OCI-LY7 (cell line): ENCODE results near the gene AMBP. TPM values are rescaled to one million over a fixed set of nuclear protein-coding genes. Genes with fewer than 3 reads are reported as not detected.

ENCODE experiments used
- BruUV-seq: library from RNA; stranded (reverse); fragments of 400-500 nt; replicated peaks from 2 replicates; lab custom pipeline; 2021; lab: Mats Ljungman, UMichigan
- CTCF ChIA-PET: fragments of 300-600 bp; sonication (Branson Sonifier 250); formaldehyde crosslinking; loops from one replicate; lab custom pipeline; 2022; ENCODE audit warnings: antibody characterized with exemption; ENCODE audit not compliant: unreplicated experiment; lab: Charles Lee
- POLR2A ChIA-PET: fragments of 300-600 bp; sonication (Branson Sonifier 250); formaldehyde crosslinking; loops from one replicate; lab custom pipeline; 2022; ENCODE audit warnings: antibody characterized with exemption; lab: Charles Lee
- DNase-seq: peaks from one replicate; pipeline ENCODE4 v3.0.0-alpha.2; 2015; ENCODE audit warnings: low spot score
- H2AFZ ChIP-seq: fragments of 200-600 bp; sonication (generic), shearing (Covaris generic); 2 replicates; pipeline ENCODE4 v1.6.1; 2014; ENCODE audit warnings: mild to moderate bottlenecking, antibody characterized with exemption, low read length, moderate library complexity
- H3K27ac ChIP-seq: fragments of 200-600 bp; sonication (generic); 2 replicates; pipeline ENCODE4 v1.5.1; 2014; ENCODE audit warnings: mixed run types, low read depth, mild to moderate bottlenecking, moderate library complexity, low read length, inconsistent platforms; ENCODE audit not compliant: poor library complexity, severe bottlenecking
- H3K36me3 ChIP-seq: fragments of 200-600 bp; sonication (generic); 2 replicates; pipeline ENCODE4 v1.6.1; 2014; ENCODE audit warnings: mild to moderate bottlenecking, antibody characterized with exemption, low read length, moderate library complexity, mixed read lengths; ENCODE audit not compliant: insufficient read depth
- H3K4me1 ChIP-seq: fragments of 200-600 bp; sonication (generic); 2 replicates; pipeline ENCODE4 v1.5.1; 2014; ENCODE audit warnings: mild to moderate bottlenecking, low read length; ENCODE audit not compliant: insufficient read depth, poor library complexity, severe bottlenecking
- H3K4me2 ChIP-seq: fragments of 200-600 bp; sonication (generic); 2 replicates; pipeline ENCODE4 v1.6.1; 2014; ENCODE audit warnings: mild to moderate bottlenecking, low read length
- H3K4me3 ChIP-seq: fragments of 200-600 bp; sonication (generic); 2 replicates; pipeline ENCODE4 v1.5.1; 2014; ENCODE audit warnings: mild to moderate bottlenecking, low read depth, low read length; ENCODE audit not compliant: poor library complexity, severe bottlenecking
- H3K79me2 ChIP-seq: fragments of 200-600 bp; sonication (generic); 2 replicates; pipeline ENCODE4 v1.6.1; 2016; ENCODE audit warnings: low read depth, mild to moderate bottlenecking, low read length, moderate library complexity, mixed read lengths; ENCODE audit not compliant: insufficient read depth
- H3K9me2 ChIP-seq: fragments of 200-600 bp; sonication (generic); 2 replicates; pipeline ENCODE4 v1.6.1; 2016; ENCODE audit warnings: mild to moderate bottlenecking, low read length, mixed read lengths; ENCODE audit not compliant: insufficient read depth
- H3K9me3 ChIP-seq: fragments of 200-600 bp; sonication (generic); 2 replicates; pipeline ENCODE4 v1.6.1; 2014; ENCODE audit warnings: mild to moderate bottlenecking, mixed run types, low read length, mixed read lengths
- H4K20me1 ChIP-seq: fragments of 200-600 bp; sonication (generic); 2 replicates; pipeline ENCODE4 v1.6.1; 2014; ENCODE audit warnings: mild to moderate bottlenecking, antibody characterized with exemption, low read length, moderate library complexity, mixed read lengths; ENCODE audit not compliant: insufficient read depth
- EZH2phosphoT487 ChIP-seq: fragments of 200-600 bp; sonication (generic); IDR thresholded peaks from 2 replicates; pipeline ENCODE4 v1.6.1; 2018; ENCODE audit warnings: low read depth, borderline replicate concordance, mild to moderate bottlenecking, mixed run types, antibody characterized with exemption, low read length, moderate library complexity, mixed read lengths
- intact Hi-C: fragments of 100-400 bp; cut with micrococcal nuclease; formaldehyde crosslinking; loops from one replicate; pipeline ENCODE4 v1.10.0; 2022; ENCODE audit not compliant: unreplicated experiment
- total RNA-seq, 2 experiments: library from RNA; depleted of rRNA in 1 of 2; stranded (reverse); fragments of >200 nt in 1 of 2; shearing (Covaris generic) in 1 of 2; gene quantifications; 2 replicates each; pipeline ENCODE4 v1.2.3, GENCODE V29; 2014 to 2022
- TF ChIP-seq, protein P1 (sequence below): fragments of 200-600 bp; sonication (generic); conservative IDR thresholded peaks from 2 replicates; pipeline ENCODE4 v1.5.1; 2014; ENCODE audit warnings: mild to moderate bottlenecking, antibody characterized with exemption, low read length, moderate library complexity, mixed read lengths

Gene AMBP
- total RNA-seq, 2 experiments from 2014 or later: not detected

DNA sequence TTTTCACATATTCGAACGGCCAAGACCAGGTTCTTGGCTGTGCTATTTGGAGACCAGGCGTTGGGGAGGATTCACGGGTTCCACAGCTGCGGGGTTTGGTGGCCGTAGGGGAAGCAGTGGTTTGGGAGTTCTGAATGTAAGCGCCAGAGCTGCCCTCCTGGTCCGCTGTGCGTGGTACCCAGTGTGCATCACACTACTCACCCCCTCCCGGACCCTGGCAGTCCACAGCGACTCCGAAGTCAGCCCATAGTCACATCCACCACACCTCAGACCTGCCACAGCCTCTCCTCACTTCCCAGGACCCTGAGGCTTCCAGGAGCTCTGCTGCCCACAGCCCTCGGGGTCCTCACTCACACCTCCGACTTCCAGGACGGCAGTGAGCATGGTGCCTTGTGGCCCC lies 26.8 kb downstream of the AMBP start:
- no peak for DNase-seq
- intact Hi-C loops: no loop called here
- Histone ChIP-seq H2AFZ (no peak overlapping the region), H3K79me2 (no peaks in the 10 kb centered on the region), H4K20me1 (no peaks in the 10 kb centered on the region), H3K4me3 (no peak overlapping the region), H3K4me1 (no peaks in the 10 kb centered on the region), H3K36me3 (no peaks in the 10 kb centered on the region), H3K9me2 (no peaks in the 10 kb centered on the region), H3K4me2 (no peak overlapping the region), H3K9me3 (no peaks in the 10 kb centered on the region), H3K27ac (no peak overlapping the region)
- POLR2A ChIA-PET: no interaction called here
- TF ChIP-seq, protein P1, sequence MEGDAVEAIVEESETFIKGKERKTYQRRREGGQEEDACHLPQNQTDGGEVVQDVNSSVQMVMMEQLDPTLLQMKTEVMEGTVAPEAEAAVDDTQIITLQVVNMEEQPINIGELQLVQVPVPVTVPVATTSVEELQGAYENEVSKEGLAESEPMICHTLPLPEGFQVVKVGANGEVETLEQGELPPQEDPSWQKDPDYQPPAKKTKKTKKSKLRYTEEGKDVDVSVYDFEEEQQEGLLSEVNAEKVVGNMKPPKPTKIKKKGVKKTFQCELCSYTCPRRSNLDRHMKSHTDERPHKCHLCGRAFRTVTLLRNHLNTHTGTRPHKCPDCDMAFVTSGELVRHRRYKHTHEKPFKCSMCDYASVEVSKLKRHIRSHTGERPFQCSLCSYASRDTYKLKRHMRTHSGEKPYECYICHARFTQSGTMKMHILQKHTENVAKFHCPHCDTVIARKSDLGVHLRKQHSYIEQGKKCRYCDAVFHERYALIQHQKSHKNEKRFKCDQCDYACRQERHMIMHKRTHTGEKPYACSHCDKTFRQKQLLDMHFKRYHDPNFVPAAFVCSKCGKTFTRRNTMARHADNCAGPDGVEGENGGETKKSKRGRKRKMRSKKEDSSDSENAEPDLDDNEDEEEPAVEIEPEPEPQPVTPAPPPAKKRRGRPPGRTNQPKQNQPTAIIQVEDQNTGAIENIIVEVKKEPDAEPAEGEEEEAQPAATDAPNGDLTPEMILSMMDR: no peak
- no peak for TF ChIP-seq EZH2phosphoT487
- BruUV-seq: no TSS peak
- CTCF ChIA-PET: no interaction called here

DNA sequence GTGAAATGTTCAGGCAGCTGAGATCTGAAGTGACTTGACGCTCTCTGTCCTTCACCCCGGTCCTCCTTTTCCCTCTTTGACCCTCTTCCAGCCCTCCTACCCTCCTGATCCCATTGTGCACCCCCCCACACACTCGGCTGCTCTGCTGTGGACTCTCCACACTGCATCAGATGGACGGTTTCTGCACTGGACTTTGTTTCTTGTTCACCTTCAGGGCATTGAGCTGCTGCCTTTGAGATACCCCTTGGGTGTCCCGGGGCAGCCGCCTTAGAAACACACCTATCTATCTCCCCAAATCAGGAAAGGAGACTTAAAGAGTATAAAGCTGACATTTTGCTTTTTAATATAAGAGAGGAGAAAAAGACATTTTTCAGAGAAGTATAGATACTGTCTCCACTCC lies 27.5 kb downstream of the AMBP start:
- Histone ChIP-seq H3K4me1 (no peaks in the 10 kb centered on the region), H3K79me2 (no peaks in the 10 kb centered on the region), H4K20me1 (no peaks in the 10 kb centered on the region), H3K27ac (no peak overlapping the region), H3K9me2 (no peaks in the 10 kb centered on the region), H3K36me3 (no peaks in the 10 kb centered on the region), H3K4me3 (no peak overlapping the region), H2AFZ (no peak overlapping the region), H3K4me2 (no peak overlapping the region), H3K9me3 (no peaks in the 10 kb centered on the region)
- POLR2A ChIA-PET: no interaction called here
- CTCF ChIA-PET: no interaction called here
- TF ChIP-seq EZH2phosphoT487: no peak
- TF ChIP-seq, protein P1: no peak
- DNase-seq: no peak
- no TSS peak for BruUV-seq
- intact Hi-C loops: no loop called here

DNA sequence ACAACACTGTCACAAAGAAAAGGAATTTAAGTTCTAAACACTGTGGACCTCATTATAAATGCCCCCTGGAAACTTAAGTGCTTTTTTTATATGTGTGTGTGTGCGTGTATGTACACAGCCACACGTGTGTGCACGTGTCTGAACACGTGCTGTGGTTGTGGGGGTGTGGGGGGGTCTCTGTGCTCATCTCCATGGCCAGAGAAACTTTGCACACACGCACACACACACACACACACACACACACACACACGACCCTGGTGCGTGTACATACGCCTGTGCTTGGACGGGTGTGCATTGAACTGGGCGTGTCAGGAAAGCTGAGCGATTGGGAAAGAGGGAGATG lies 27.9 kb downstream of the AMBP start:
- Histone ChIP-seq H4K20me1 (no peaks in the 10 kb centered on the region), H3K27ac (no peak overlapping the region), H3K9me2 (no peaks in the 10 kb centered on the region), H3K4me3 (no peak overlapping the region), H2AFZ (no peak overlapping the region), H3K9me3 (no peaks in the 10 kb centered on the region), H3K79me2 (no peaks in the 10 kb centered on the region), H3K36me3 (no peaks in the 10 kb centered on the region), H3K4me2 (no peak overlapping the region), H3K4me1 (no peaks in the 10 kb centered on the region)
- intact Hi-C loops: no loop called here
- ChIA-PET CTCF (interaction anchor here (0.6 kb wide), 1 partner anchor 212 kb away, joined by 3 read pairs; no protein-coding TSS in a partner anchor), POLR2A (no interaction called here)
- no TSS peak for BruUV-seq
- TF ChIP-seq EZH2phosphoT487: no peak
- TF ChIP-seq, protein P1: no peak
- DNase-seq: no peak
